Fibroblast of skin of scalp (primary cell): Measurements from ENCODE around the gene MED16.
A peak's percentile ranks its signal among the peaks of the same experiment; 100 is the strongest.

ENCODE experiments used
- DNase-seq: peaks from one replicate; pipeline ENCODE4 v3.0.0-alpha.2; 2013

The MED16 gene

DNA sequence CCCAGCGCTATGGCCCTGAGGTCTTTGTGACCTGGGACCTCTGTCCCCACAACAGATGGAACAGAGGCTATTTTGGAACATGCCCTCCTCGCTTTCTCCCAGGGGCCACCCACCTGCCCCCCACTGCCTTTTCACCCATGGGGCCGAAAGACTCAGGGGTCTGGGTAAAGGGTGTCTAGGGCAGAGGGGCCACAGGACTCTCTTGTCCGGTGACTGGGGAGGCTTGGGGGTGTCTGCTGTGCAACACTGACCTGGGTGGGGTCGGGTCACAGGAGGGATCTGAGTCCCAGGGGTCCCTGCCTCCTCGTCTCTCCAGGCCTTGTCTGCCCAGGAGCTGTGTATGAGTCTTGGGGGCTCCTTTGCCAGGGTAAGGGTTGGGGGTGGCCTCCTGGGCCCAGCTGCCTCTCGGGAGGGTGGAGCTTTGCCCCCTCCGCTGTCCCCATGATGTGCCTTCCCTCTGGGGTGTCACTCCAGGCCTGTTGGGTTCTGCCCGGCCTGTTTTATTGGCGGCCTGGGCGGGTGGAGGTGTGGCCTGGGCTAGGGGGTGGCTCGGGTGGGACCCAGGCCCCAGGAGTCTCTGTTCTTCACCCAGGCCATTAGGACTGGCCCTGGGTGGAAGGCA is 34.9 kb upstream of the MED16 start:
- DNase-seq, result no peak

DNA sequence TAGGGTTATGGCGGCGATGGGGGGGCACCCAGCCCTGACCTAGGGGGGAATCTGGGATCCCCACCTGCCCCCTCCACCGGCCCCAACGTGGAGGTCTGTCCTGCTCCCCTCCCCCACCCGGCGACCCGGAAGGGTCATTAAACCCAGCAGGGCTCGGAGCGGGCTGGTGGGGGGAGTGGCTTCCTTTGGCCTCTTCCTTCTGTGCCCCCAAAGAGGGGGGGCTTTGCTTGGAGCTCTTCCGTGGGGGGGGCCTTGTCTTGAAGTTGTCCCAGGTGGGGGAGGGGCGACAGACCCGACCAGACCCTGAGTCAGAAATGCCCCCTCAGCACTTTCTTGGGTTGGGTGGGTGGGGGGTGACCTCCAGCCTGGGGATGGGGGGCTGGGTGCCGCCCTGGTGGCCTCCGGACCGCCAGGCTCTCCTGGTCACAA is 34.4 kb upstream of the MED16 start:
- no peak for DNase-seq

DNA sequence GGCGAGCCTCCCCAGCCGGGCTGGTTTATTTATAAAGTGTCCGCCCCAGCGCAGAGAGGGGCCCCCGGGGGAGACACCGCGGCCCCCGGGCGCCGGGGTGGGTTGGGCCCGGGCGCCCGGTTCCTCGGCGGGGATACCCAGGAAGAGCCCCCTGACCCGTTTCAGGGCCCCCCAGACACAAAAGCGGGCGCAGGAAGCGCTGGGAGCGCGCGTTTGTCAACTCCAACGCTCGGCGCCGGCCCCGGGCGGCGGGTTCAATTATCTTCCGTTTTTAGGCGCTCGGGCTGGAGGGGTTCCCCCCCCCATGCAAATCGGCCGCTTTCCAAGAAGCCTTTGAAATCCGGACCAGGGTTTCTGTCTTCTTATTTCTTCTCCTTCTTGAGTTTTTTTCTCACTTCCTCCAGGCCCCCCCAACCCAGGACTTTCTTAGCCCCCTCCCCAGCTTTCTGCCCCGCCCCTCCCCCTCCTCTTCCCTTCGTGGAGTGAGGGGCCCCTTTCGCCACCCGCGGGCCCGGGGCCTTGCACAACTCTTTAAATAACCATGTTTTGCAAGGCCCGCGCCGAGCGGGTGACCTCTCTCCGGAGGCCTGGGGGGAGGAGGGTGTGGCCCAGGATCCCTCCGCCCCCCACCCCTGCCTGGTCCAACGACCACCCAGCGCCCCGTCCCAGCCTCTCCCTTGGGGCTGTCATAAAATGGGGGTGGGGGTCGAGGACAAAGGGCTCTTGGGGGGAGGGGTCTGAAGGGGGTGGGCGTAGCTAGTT is 33.8 kb upstream of the MED16 start:
- DNase-seq, result peak; percentile 35

DNA sequence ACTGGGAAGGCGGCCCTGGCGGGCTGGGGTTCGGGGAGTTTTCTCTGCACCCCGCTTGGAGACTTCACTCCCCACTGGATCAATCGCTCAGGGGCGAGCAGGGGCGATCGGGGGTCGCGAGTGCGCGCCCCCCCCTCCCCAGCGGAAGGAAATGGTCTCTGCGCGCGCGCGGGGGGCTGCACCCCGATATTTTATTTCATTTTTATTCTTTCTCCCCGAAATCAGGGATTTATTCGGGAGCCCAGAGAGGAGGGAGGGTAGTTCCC is 33.3 kb upstream of the MED16 start:
- DNase-seq, result no peak

DNA sequence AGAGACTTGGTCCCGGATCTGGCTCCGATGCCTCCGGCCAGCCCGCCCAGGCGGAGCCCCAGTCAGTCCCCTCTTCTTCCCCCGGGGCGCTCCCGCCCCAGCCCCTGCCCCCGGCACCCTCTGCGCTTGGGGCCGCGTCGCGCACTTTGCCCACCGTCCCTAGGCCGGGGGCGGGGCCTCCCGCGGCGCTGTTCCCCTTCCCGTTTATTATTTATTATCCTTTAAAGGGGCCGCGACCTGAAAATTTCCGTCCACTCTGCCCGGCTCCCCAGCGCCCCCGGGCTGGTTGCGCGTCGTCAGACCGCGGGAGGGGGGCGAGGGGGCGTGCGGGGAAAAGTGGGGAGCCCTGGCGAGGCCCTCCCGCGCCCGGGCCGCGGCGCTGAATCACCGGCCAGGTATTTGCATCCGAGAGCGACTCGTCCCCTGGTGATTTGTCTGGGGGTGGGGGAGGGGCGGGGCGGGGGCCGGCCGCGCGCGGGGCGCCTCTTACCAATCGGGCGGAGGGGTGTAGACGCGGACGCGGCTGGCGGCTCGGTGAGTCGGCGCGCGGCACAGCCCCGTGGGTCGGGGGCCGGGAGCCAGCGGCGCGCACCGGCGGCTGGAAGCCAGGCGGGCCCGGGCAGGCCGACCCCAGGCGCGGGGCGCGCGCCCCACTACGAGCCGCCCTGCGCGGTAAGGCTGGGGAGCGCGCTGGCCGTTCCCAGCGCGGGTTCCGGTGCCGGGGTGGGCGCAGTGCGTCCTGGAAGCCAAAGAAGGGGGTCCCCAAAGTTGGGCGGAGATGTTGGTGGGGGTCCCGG is 32.7 kb upstream of the MED16 start, which contains the start of gene ARID3A:
ARID3A (plus strand) TSS at position 510 of the 797 bp plus-strand sequence. CDS start 3,494 bp downstream, outside the sequence.
- peak; percentile 85 for DNase-seq

DNA sequence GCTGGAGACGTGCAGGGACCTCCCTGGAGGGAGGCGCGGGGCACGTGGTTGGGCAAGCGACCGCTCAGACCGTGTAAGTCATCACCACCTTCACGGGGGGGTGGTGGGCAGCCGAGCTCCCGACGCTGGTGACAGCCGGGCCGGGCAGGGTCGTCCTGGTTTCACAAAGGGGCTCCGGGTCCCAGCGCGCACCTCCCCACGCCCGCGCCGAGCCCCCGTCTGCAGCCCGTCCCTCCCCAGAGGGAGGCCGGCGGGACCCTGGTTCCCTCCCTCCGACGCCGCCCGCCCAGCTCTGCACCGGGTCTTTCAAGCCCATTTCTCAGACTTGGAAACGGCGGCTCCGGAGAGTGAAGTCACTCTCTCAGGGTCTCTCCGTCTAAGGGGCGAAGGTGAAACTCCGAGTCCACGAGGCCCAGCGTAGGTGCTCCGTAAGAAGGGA is 32.1 kb upstream of the MED16 start:
- no peak for DNase-seq

DNA sequence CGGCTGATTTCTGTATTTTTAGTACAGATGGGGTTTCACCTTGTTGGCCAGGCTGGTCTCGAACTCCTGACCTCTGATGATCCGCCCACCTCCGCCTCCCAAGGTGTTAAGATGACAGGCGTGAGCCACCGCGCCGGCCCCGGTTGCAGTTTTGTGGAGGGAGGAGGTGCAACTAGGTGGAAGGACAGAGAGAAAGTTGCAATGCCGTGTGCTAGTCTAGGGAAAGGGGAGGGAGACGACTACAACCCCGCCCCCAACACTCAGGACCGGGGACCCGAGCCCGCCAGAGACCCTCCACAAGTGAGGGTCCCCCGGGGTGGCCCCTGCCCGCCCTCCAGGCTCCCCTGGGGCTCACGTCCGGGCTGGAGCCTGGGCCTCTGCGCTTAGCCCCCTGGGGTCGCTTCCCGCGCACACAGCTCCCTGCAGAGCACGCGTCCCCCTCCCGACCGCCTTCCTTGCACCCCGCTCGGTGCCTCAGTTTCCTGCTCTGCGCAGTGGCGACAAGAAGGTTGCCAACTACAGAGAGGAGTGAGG is 31.6 kb upstream of the MED16 start:
- DNase-seq, result no peak

DNA sequence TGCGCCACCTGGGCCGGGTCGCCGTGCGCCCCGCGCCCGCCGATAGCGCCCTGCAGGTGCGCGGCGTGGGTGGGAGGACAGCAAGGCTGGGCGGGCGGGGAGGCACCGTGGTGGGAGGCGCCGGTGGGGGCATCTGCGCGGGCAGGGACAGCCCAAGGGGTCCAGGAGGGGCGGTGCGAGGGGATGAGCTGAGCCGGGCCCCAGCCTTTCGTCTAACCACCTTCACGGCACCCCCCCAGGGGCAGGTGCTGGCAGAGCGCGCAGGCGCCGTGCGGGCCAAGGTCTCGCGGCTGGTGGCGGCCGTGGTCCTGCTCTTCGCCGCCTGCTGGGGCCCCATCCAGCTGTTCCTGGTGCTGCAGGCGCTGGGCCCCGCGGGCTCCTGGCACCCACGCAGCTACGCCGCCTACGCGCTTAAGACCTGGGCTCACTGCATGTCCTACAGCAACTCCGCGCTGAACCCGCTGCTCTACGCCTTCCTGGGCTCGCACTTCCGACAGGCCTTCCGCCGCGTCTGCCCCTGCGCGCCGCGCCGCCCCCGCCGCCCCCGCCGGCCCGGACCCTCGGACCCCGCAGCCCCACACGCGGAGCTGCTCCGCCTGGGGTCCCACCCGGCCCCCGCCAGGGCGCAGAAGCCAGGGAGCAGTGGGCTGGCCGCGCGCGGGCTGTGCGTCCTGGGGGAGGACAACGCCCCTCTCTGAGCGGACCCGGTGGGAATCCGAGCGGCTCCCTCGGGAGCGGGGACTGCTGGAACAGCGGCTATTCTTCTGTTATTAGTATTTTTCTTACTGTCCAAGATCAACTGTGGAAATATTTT is 27.3 kb upstream of the MED16 start:
- no peak for DNase-seq

DNA sequence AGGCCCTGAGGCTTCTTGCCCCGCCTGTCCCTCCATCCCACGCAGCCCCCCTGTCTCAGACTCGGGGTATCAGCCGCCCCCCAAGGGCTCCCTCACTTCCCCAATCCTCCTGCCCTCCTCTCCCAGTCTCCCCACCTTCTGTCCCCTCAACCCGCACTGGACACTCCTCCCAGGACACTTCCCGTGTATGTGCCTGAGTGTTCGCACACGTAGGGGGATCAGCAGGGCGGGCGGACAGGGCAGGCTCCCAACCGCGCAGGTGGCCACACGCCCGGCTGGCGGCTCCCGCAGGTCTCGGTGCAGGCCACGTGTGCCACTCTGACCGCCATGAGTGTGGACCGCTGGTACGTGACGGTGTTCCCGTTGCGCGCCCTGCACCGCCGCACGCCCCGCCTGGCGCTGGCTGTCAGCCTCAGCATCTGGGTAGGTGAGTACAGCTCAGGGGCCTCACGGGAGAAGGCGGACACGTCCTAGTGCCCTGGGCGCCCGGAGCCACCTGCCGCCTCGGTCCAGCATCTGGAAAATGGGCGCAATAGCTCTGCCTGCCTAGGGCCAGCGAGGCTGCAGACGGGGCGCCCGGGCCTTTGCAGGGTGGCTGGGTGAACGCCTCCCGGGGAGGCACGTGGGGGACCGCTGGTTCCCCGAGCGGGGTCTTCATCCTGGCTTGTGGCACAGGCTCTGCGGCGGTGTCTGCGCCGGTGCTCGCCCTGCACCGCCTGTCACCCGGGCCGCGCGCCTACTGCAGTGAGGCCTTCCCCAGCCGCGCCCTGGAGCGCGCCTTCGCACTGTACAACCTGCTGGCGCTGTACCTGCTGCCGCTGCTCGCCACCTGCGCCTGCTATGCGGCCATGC is 26.4 kb upstream of the MED16 start:
- DNase-seq, result no peak

DNA sequence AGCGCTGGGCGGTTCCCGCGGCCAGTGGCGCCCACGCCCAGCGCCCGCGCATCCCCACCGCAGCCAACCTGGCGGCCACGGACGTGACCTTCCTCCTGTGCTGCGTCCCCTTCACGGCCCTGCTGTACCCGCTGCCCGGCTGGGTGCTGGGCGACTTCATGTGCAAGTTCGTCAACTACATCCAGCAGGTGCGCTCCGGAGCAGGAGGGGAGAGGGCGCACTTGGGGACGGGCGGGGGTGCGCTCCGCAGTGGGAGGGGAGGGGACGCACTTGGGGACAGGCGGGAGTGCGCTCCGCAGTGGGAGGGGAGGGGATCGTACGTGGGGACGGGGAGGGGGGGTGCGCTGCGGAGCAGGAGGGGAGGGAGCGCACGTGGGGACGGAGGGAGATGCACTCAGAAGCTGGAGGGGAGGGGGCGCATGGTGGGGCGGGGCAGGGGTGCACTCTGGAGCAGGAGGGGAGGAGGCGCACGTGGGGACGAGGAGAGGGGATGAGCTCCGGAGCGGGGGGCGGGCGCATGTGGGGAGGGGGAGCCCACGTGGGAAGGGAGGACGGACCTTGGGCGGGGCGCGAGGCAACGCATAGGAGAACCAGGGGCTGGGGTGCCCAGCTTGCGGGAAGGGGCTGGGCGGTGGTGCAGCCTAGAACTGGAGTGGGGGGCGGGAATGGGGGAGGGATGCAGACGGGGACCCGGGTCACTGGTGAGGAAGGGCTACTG is 25.7 kb upstream of the MED16 start:
- DNase-seq, result no peak

DNA sequence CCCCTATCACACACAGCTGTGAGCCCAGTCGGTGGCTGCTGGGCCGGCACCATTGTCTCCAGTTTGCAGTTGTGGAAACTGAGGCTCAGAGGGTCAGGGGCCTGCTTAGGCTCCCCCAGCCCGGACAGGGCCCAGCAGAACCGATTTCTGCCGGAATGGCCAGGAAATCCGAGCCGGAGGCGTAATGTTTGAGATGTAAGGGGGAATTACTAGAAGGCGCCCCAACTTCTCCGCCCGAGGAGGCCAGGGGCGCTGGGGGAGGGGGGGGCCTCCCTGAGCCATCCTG is 25.1 kb upstream of the MED16 start:
- DNase-seq, result no peak

DNA sequence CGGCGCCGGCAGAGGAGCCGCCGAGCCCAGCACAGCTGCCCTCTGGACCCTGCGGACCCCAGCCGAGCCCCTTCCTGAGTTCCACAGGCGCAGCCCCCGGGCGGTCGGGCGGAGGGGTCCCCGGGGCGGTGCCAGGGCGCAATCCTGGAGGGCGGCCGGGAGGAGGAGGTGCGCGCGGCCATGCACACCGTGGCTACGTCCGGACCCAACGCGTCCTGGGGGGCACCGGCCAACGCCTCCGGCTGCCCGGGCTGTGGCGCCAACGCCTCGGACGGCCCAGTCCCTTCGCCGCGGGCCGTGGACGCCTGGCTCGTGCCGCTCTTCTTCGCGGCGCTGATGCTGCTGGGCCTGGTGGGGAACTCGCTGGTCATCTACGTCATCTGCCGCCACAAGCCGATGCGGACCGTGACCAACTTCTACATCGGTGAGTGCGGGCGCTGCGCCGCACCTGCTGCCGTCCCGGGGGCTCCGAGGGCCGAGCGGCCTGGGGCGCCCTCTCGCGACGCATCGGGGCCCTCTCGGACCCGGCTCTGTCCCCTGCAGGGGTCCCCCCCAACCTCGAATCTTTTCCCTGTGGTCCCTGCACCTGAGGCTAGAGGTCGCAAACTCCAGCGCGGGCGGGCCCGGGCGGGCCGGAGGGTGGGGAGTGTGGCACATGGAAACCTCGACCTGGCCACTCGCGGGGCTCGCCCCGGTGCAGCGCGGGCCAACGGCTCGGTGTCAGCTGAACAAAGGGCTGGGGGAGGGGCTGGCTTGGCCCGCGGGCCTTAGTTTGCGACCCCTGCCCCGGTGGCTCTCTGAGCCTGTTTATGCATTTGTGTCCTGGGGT is 24.6 kb upstream of the MED16 start, which contains the start of gene KISS1R:
KISS1R (plus strand) TSS at position 11 of the 829 bp plus-strand sequence; CDS start at position 181, 170 bp downstream.
- peak; percentile 12 for DNase-seq

DNA sequence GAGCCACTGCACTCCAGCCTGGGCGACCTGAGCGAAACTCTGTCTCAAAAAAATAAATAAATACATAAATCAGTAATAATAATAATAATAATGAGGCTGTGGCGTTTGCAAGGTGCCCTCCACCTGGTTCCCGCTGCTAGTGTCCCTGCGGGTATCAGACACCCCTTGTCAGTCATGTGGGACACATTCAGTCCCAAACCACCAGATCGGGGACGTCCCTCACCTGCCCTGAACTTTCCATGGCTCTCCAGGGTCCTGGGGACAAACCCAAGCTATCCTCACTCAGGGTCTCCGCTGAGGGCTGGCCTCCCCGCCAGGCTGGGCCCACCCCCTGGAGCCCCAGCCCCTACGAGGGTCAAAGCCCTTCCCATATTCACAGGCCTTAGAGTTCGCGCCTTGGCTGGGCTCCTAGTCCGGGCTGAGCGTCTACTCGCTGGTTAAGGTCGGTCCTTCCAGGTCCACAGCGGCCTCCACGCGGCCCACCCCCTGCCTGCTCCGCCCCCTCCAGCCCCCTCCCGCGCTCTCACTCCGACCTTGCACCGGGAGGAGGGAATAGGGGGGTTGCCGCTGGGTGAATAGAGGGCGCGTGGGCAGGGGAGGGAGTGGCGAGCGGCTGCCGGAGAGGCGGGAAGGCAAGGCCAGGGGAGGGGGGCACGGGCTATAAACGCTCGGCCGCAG is 23.8 kb upstream of the MED16 start:
- DNase-seq, result no peak

DNA sequence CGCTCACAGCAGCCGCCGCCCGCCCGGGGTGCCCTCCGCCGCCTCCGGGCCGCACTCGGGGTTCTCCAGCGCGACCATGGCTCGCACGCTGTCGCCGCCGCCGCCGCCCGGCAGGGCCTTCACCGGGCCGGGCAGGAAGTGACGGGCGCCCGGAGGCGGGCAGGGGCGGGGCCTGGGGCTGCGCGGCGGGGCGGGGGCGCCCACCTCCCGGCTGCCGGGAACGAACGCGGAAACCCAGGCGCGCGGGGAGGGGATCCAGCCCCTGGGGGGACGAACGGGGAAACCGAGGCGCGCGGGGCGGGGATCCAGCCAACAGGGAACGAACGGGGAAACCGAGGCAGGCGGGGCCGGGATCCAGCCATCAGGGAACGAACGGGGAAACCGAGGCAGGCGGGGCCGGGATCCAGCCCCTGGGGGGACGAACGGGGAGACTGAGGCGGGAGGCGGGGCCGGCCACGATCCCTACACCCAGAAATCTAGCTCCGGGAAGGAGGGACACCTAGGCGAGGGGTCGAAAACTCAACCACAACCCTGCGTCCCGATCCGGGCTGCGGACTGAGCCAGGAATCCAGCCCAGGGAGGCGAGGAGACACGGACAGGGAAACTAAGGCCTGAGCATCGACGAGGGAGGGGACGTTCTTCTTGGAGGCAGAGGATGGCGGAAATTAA is 20.2 kb upstream of the MED16 start, which contains the start of gene R3HDM4:
R3HDM4 (minus strand) TSS at position 140 of the 669 bp plus-strand sequence; CDS start at position 78, 62 bp downstream.
- DNase-seq, result peak; percentile 67

DNA sequence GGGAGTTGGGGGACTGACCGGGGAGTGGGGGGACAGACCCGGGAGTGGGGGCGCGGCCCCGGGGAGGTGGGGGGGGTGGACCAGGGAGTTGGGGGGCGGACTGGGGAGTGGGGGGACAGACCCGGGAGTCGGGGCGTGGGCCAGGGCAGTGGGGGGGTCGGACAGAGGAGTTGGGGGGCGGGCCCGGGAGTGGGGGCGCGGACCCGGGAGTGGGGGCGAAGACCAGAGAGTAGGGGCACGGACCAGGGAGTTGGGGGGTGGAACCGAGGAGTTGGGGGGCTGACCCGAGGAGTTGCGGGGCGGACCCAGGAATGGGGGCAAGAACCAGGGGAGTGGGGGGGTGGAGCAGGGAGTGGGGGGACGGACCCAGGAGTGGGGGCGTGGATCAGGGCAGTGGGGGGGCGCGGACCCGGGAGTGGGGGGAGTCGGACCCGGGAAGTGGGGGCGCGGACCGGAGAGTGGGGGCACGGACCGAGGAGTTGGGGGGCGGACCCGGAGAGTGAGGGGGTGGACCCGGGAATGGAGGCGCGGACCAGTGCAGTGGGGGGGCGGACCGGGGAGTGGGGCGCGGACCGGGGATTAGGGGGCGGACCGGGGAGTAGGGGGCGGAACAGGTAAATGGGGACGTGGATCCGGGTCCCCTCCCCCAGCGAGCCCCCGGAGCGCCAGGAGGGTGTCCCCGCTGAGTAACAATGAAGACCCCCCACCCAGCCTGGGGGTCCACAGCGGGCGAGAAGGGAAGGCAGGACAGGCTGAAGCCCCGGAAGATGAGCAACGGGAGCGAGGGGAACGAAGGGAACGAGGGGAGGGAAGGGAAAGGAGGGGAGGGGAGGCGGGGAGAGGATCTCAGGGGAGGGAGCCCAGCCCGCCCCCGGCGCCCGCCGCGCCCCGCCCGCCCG is 19.4 kb upstream of the MED16 start:
- no peak for DNase-seq

DNA sequence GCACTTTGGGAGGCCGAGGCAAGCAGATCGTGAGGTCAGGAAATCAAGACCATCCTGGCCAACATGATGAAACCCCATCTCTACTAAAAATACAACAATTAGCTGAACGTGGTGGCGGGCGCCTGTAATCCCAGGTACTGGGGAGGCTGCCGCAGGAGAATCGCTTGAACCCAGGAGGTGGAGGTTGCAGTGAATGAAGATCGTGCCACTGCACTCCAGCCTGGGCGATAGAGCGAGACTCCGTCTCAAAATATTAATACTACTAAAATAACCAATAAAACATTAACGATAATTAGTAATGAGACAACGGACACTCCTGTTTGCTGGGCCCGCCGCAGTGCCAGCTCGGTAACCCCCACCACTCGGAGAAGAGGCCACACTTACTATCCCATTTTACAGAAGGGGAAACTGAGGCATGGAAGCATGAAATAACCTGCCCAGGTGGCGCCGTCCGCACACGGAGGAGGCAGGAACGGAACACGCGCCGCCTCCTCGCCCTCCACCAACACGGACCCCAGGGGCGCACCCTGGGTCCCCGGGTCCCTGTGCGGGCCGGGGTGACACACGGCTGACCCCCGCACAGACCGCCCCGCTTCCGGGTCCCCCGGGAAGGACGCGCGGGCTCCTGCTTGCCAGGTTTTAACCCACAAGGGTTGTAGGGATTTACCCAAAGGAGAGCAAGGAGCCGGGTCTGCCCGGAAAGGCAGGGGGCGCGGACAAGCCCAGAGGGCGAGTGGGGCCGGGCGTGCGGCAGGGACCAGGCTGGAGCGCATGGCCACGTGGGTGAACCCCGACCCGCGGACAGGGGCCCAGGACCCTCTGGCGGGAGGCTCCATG is 18.4 kb upstream of the MED16 start:
- DNase-seq, result no peak
